ENCODE measurements around the gene PHACTR3.

Gene PHACTR3

GRCh38 chr20:59676126-59676850 lies 71.9 kb downstream of the PHACTR3 start:
- no peak for DNase-seq

- DNase-seq: no peak
These were observed 72.5 kb downstream of the PHACTR3 start for GRCh38 chr20:59676851-59677182.

GRCh38 chr20:59677586-59677985 lies 73.2 kb downstream of the PHACTR3 start:
- DNase-seq: no peak

GRCh38 chr20:59678288-59678687 lies 73.9 kb downstream of the PHACTR3 start:
- no peak for DNase-seq

GRCh38 chr20:59678951-59679350 lies 74.6 kb downstream of the PHACTR3 start:
- no peak for DNase-seq

GRCh38 chr20:59680148-59680650 lies 75.9 kb downstream of the PHACTR3 start:
- DNase-seq: no peak

- DNase-seq: no peak
These were observed 76.5 kb downstream of the PHACTR3 start for GRCh38 chr20:59680852-59681251.

GRCh38 chr20:59682603-59683002 lies 78.3 kb downstream of the PHACTR3 start:
- DNase-seq: no peak

- no peak for DNase-seq
These were observed 78.8 kb downstream of the PHACTR3 start for GRCh38 chr20:59683181-59683580.

- no peak for DNase-seq
These were observed 80.4 kb downstream of the PHACTR3 start for GRCh38 chr20:59684685-59685242.

GRCh38 chr20:59686404-59687346 lies 82.3 kb downstream of the PHACTR3 start:
- no peak for DNase-seq

GRCh38 chr20:59688356-59688755 lies 84.0 kb downstream of the PHACTR3 start:
- DNase-seq: no peak

GRCh38 chr20:59688999-59689398 lies 84.7 kb downstream of the PHACTR3 start:
- no peak for DNase-seq

GRCh38 chr20:59690101-59690500 lies 85.8 kb downstream of the PHACTR3 start:
- no peak for DNase-seq

GRCh38 chr20:59690976-59691375 lies 86.6 kb downstream of the PHACTR3 start:
- no peak for DNase-seq

- DNase-seq: no peak
These were observed 87.8 kb downstream of the PHACTR3 start for GRCh38 chr20:59692139-59692538.

GRCh38 chr20:59693587-59693986 lies 89.2 kb downstream of the PHACTR3 start:
- no peak for DNase-seq

GRCh38 chr20:59696476-59696875 lies 92.1 kb downstream of the PHACTR3 start:
- DNase-seq: no peak

- no peak for DNase-seq
These were observed 92.7 kb downstream of the PHACTR3 start for GRCh38 chr20:59697068-59697467.

- no peak for DNase-seq
These were observed 94.3 kb downstream of the PHACTR3 start for GRCh38 chr20:59698598-59698997.

- no peak for DNase-seq
These were observed 96.9 kb downstream of the PHACTR3 start for GRCh38 chr20:59701236-59701635.

- DNase-seq: no peak
These were observed 98.7 kb downstream of the PHACTR3 start for GRCh38 chr20:59703046-59703445.

GRCh38 chr20:59705651-59706399 lies 101.5 kb downstream of the PHACTR3 start:
- no peak for DNase-seq
